CD8-positive, alpha-beta memory T cell (primary cell): Measurements from ENCODE around the gene C1orf174. TPM values are rescaled to one million over a fixed set of nuclear protein-coding genes. Genes with fewer than 3 reads are reported as not detected.
A peak's percentile ranks its signal among the peaks of the same experiment; 100 is the strongest.

Experiments used
- CTCF ChIA-PET: fragments of 350-600 bp; sonication (Branson Sonifier 250); formaldehyde crosslinking; loops from one replicate; lab custom pipeline; 2021; ENCODE audit warnings: antibody characterized with exemption; lab: Charles Lee
- POLR2A ChIA-PET: fragments of 350-600 bp; sonication (Branson Sonifier 250); formaldehyde crosslinking; loops from one replicate; lab custom pipeline; 2021; ENCODE audit warnings: antibody characterized with exemption; lab: Charles Lee
- DNase-seq, 5 donors: peaks; one replicate each; pipeline versions ENCODE4 v3.0.0 to v3.0.0-alpha.2; 2020 to 2022; ENCODE audit warnings: mixed read lengths in 1 of 5
- H3K27ac ChIP-seq: one replicate; pipeline ENCODE4 v1.7.0; 2013; ENCODE audit warnings: low read depth, mild to moderate bottlenecking, low read length, moderate library complexity
- H3K27me3 ChIP-seq: 2 replicates; pipeline ENCODE4 v1.7.0; 2013; ENCODE audit warnings: low read length, mild to moderate bottlenecking; ENCODE audit not compliant: insufficient read depth, poor library complexity, severe bottlenecking
- H3K36me3 ChIP-seq: 2 replicates; pipeline ENCODE4 v1.7.0; 2013; ENCODE audit warnings: mild to moderate bottlenecking, low read length, moderate library complexity; ENCODE audit not compliant: insufficient read depth
- H3K4me1 ChIP-seq: 2 replicates; pipeline ENCODE4 v1.7.0; 2013; ENCODE audit warnings: mild to moderate bottlenecking, low read length, moderate library complexity; ENCODE audit not compliant: insufficient read depth
- H3K4me3 ChIP-seq: 2 replicates; pipeline ENCODE4 v1.7.0; 2013; ENCODE audit warnings: mild to moderate bottlenecking, low read length
- H3K9me3 ChIP-seq: 2 replicates; pipeline ENCODE4 v1.7.0; 2013; ENCODE audit warnings: mild to moderate bottlenecking, low read length
- H3K27ac Mint-ChIP-seq, 8 donors: one replicate each; pipeline ENCODE4 v1.8.0; 2020 to 2021; ENCODE audit warnings: mixed read lengths in 8 of 8, mild to moderate bottlenecking in 6 of 8, inconsistent platforms in 3 of 8, moderate library complexity in 3 of 8
- H3K27me3 Mint-ChIP-seq, 2 donors: one replicate each; pipeline ENCODE4 v1.8.0; 2020 to 2021; ENCODE audit warnings: mixed read lengths in 2 of 2, mild to moderate bottlenecking in 1 of 2, moderate library complexity in 1 of 2
- H3K36me3 Mint-ChIP-seq, 3 donors: one replicate each; pipeline ENCODE4 v1.8.0; 2020 to 2021; ENCODE audit warnings: mixed read lengths in 3 of 3, inconsistent platforms in 1 of 3, mild to moderate bottlenecking in 1 of 3
- H3K4me1 Mint-ChIP-seq, 3 donors: one replicate each; pipeline ENCODE4 v1.8.0; 2020 to 2021; ENCODE audit warnings: mixed read lengths in 3 of 3, inconsistent platforms in 1 of 3, mild to moderate bottlenecking in 1 of 3
- H3K4me3 Mint-ChIP-seq, 7 donors: one replicate each; pipeline ENCODE4 v1.8.0; 2020 to 2021; ENCODE audit warnings: mixed read lengths in 7 of 7, mild to moderate bottlenecking in 6 of 7, moderate library complexity in 4 of 7, inconsistent platforms in 2 of 7
- H3K9me3 Mint-ChIP-seq, 5 donors: one replicate each; pipeline ENCODE4 v1.8.0; 2020 to 2022; ENCODE audit warnings: mixed read lengths in 5 of 5, mild to moderate bottlenecking in 3 of 5, moderate library complexity in 2 of 5, inconsistent platforms in 1 of 5
- polyA plus RNA-seq: library from polyadenylated mRNA; unstranded; fragments of 300-500 nt; fragmentation: Illumina TruSeq; gene quantifications from one replicate; pipeline ENCODE4 v1.2.3, GENCODE V29; 2021
- total RNA-seq, 2 experiments: library from RNA; stranded (reverse); gene quantifications; one replicate each; pipeline ENCODE4 v1.2.3, GENCODE V29; 2021

The C1orf174 gene
- total and polyA plus RNA-seq, 3 experiments from 2014 or later = 31.1 to 51.8 (median 49.7) TPM

DNA sequence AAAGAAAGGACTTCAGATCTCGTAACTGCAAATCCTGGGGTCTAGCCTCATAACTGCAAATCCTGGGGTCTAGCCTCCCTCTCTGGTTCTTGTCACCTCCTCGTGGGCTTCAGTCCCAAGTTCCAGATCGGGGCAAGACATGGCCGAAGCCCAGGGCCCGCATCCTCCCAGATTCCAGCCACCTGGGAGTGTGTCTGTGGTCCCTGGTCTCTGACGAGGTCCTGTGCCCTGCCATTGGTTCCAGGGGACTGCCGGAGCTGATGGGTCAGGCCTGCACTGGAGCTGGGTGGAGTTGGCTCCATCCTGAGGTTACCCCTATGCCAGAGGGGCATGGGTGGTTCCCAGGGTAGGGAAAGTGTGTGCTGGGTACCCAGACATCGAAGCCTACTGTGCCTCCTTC, 17.7 kb upstream of the C1orf174 start:
- Histone ChIP-seq H3K27ac (no peak overlapping the region), H3K4me3 (no peak overlapping the region), H3K27me3 (no peaks in the 10 kb centered on the region), H3K4me1 (no peaks in the 10 kb centered on the region), H3K9me3 (no peaks in the 10 kb centered on the region), H3K36me3 (no peaks in the 10 kb centered on the region)
- peak in 1 of 5 donors; percentile 20 for DNase-seq
- Mint-ChIP-seq H3K27me3 (peaks cover 9 to 18% of the 10 kb centered on the region in 2 donors), H3K4me1 (peaks cover 2 to 12% (median 11%) of the 10 kb centered on the region in 3 donors), H3K9me3 (no peaks in the 10 kb centered on the region), H3K4me3 (no peak overlapping the region), H3K36me3 (peaks cover 0 to 1% (median 0%) of the 10 kb centered on the region in 3 donors), H3K27ac (no peak overlapping the region)
- ChIA-PET CTCF (no interaction called here), POLR2A (no interaction called here)

DNA sequence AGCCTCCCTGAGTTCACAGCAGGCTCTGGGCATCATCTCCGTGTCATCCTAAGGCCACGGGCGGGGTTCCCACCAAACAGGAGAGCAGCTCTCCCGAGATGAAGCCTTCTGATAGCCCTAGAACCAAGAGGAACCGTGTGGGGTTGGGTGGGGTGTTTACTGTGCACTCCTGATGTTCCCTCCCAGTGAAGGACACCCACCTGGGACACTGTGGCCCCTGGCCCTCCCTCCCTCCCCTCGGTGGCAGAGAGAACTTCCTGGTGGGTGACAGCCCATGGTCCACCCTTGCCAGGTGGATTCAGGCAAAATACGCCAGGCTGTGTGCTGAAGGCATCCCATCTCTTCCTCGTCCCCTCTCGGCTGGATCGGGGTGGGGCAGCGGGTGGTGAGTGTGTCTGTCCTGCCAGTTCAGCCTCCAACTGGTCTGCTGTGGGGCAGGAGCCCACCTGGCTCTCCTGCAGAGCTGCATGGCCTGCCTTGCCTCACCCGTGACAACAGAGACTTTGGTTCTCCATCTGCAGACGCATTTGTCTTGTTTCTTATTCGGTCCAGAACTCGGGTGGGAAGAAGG, 15.6 kb upstream of the C1orf174 start:
- Mint-ChIP-seq H3K36me3 (no peaks in the 10 kb centered on the region), H3K4me3 (no peak overlapping the region), H3K27me3 (peaks cover 7 to 12% of the 10 kb centered on the region in 2 donors), H3K4me1 (peaks cover 2 to 4% (median 4%) of the 10 kb centered on the region in 3 donors), H3K27ac (no peak overlapping the region), H3K9me3 (no peaks in the 10 kb centered on the region)
- Histone ChIP-seq H3K27me3 (no peaks in the 10 kb centered on the region), H3K4me3 (no peak overlapping the region), H3K36me3 (no peaks in the 10 kb centered on the region), H3K4me1 (no peaks in the 10 kb centered on the region), H3K9me3 (no peaks in the 10 kb centered on the region), H3K27ac (no peak overlapping the region)
- ChIA-PET POLR2A (no interaction called here), CTCF (no interaction called here)
- DNase-seq = peak in 1 of 5 donors; percentile 29

- DNase-seq = peak in 1 of 5 donors; percentile 37
- H3K36me3 Mint-ChIP-seq = no peaks in the 10 kb centered on the region
- Histone ChIP-seq H3K9me3 (no peaks in the 10 kb centered on the region), H3K36me3 (no peaks in the 10 kb centered on the region), H3K4me1 (no peaks in the 10 kb centered on the region), H3K27ac (no peak overlapping the region), H3K4me3 (no peak overlapping the region), H3K27me3 (no peaks in the 10 kb centered on the region)
- no peak overlapping the region for H3K27ac Mint-ChIP-seq
- no peaks in the 10 kb centered on the region for H3K9me3 Mint-ChIP-seq
- peaks cover 2 to 5% (median 5%) of the 10 kb centered on the region in 3 donors for H3K4me1 Mint-ChIP-seq
- H3K27me3 Mint-ChIP-seq = peaks cover 7 to 12% of the 10 kb centered on the region in 2 donors
- CTCF ChIA-PET = no interaction called here
- H3K4me3 Mint-ChIP-seq = no peak overlapping the region
- POLR2A ChIA-PET = no interaction called here
Observed at GRCh38 chr1:3914911-3915310, 14.8 kb upstream of the C1orf174 start.

DNA sequence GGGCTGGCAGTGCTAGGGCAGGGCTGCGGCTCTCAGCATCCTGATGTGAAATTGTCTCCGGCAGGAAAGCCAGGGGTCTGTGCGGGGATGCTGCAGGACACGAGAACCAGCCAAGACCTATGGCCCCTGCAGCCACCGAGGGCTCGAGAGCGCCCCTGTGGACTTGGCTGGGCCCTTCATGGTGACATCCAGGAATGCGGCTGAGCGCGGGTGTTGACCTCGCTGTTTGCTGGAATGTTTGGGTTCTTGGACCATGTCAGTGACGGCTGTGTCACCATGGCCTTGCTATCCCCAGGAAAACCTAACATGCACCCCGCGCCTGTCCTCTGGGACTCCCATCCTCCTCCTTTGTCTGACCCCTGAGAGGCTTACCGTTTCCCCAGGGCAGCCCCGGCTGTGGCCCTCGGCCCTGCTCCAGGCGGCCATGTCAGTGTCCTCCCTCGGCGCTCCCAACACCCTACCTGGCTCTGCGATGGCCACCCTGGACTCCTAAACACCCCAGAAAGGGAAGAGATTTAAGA, 14.3 kb upstream of the C1orf174 start:
- H3K27me3 Mint-ChIP-seq = peaks cover 7 to 18% of the 10 kb centered on the region in 2 donors
- H3K27ac ChIP-seq = no peak overlapping the region
- no peaks in the 10 kb centered on the region for H3K36me3 ChIP-seq
- H3K4me1 Mint-ChIP-seq = peaks cover 2 to 5% (median 5%) of the 10 kb centered on the region in 3 donors
- CTCF ChIA-PET = no interaction called here
- H3K36me3 Mint-ChIP-seq = no peaks in the 10 kb centered on the region
- H3K9me3 ChIP-seq = no peaks in the 10 kb centered on the region
- POLR2A ChIA-PET = no interaction called here
- no peaks in the 10 kb centered on the region for H3K27me3 ChIP-seq
- no peak overlapping the region for H3K4me3 Mint-ChIP-seq
- no peak overlapping the region for H3K27ac Mint-ChIP-seq
- no peak overlapping the region for H3K4me3 ChIP-seq
- no peaks in the 10 kb centered on the region for H3K9me3 Mint-ChIP-seq
- peak in 1 of 5 donors; percentile 34 for DNase-seq
- no peaks in the 10 kb centered on the region for H3K4me1 ChIP-seq

DNA sequence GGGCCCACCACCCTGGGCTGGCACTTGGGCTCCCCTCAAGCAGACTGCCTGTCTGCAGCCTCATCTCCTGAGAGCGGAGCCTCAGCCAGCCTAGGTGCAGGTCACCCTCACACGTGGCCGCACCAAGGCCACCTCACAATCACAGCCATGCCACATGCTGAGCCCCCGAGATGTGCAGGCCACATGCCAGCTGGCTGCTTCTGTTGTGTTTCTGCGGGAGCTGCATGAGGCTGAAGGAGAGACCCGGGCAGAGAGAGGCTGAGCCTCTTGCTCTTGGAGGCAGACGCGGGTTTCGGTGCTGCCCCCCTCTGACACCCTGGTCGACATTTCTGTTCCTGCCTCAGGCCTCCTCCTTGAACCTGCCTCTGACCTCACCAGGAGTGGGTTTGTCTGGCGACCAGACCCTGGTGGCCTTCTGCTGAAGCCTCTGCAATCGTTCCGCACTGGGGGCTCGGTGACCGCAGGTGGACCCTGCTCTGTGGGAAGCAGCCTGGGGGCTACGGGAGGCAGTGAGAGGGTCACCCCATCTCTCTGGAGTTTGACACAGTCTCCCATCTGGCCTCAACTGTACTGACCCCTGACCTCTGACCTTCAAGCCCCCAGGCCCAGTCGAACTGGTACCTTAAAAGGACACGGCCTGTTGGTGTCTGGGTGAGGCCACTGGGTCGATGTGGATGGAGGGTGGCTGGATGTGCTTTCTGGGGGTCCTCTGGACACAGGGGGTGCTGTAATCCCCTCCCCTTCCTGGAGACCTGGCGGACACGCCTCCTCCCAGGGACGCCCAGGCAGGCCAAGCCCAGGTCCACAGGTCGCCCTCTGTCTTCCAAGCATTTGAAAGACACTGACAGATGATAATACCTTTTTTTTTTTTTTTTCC, 13.0 kb upstream of the C1orf174 start:
- no peak overlapping the region for H3K4me3 Mint-ChIP-seq
- no peak overlapping the region for H3K4me3 ChIP-seq
- H3K4me1 ChIP-seq = no peaks in the 10 kb centered on the region
- ChIA-PET POLR2A (no interaction called here), CTCF (no interaction called here)
- no peaks in the 10 kb centered on the region for H3K36me3 Mint-ChIP-seq
- H3K27me3 ChIP-seq = no peaks in the 10 kb centered on the region
- H3K27ac Mint-ChIP-seq = no peak overlapping the region
- H3K9me3 ChIP-seq = no peaks in the 10 kb centered on the region
- H3K9me3 Mint-ChIP-seq = no peaks in the 10 kb centered on the region
- peaks cover 8 to 15% of the 10 kb centered on the region in 2 donors for H3K27me3 Mint-ChIP-seq
- peaks cover 2 to 5% (median 5%) of the 10 kb centered on the region in 3 donors for H3K4me1 Mint-ChIP-seq
- no peaks in the 10 kb centered on the region for H3K36me3 ChIP-seq
- DNase-seq = peak in 1 of 5 donors; percentile 46
- H3K27ac ChIP-seq = no peak overlapping the region

DNA sequence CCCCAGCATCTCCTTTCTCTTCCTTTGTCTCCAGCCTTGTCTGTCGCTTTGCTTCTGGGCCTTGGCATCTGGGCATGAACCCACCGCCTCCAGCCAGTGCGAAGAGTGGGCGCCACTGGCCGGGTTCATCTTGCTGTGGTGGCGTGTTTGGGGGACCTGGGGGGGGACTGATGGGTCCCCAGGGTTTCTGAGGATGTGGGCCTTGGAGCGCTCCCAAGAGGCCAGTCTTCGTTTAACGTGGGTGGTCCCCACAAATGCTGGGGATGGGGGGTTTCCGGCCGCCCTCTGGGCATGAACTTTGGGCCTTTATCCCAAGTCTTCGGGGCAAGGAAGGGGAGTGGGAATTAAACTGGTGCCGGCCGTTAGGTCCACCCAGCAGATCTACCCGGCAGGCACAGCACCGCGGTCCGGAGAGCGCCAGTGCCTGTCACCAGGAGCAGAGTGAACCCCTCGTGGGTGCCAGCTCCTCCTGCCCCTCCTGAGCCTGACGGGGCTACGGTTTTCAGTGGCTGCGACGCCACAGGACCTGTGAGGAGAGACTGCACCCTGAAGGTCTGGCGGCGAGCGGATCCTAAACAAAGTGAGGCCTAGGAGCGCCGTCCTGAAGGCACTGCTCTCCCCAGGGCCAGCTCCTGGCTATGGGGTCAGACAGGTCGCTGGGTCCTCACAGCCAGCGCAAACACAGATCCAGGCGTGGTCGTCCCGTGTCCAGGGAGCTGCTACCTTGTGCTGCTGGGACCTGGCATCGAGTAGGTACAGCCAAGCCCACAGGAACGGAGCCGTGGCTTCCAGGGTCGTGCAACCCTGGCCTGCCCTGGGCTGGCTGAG, 12.1 kb upstream of the C1orf174 start:
- no peaks in the 10 kb centered on the region for H3K4me1 ChIP-seq
- Mint-ChIP-seq H3K27ac (no peak overlapping the region), H3K36me3 (no peaks in the 10 kb centered on the region), H3K27me3 (peaks cover 10 to 15% of the 10 kb centered on the region in 2 donors), H3K9me3 (no peaks in the 10 kb centered on the region), H3K4me1 (peaks cover 2 to 5% (median 5%) of the 10 kb centered on the region in 3 donors), H3K4me3 (no peak overlapping the region)
- no peaks in the 10 kb centered on the region for H3K36me3 ChIP-seq
- peak in 1 of 5 donors; percentile 45 for DNase-seq
- no peaks in the 10 kb centered on the region for H3K27me3 ChIP-seq
- POLR2A ChIA-PET = no interaction called here
- H3K9me3 ChIP-seq = no peaks in the 10 kb centered on the region
- CTCF ChIA-PET = interaction anchor here (1.0 to 1.6 kb wide), 2 partner anchors 9 to 54 kb away, joined by 3 read pairs; partner anchors contain the start of gene DFFB
- no peak overlapping the region for H3K4me3 ChIP-seq
- no peak overlapping the region for H3K27ac ChIP-seq

DNA sequence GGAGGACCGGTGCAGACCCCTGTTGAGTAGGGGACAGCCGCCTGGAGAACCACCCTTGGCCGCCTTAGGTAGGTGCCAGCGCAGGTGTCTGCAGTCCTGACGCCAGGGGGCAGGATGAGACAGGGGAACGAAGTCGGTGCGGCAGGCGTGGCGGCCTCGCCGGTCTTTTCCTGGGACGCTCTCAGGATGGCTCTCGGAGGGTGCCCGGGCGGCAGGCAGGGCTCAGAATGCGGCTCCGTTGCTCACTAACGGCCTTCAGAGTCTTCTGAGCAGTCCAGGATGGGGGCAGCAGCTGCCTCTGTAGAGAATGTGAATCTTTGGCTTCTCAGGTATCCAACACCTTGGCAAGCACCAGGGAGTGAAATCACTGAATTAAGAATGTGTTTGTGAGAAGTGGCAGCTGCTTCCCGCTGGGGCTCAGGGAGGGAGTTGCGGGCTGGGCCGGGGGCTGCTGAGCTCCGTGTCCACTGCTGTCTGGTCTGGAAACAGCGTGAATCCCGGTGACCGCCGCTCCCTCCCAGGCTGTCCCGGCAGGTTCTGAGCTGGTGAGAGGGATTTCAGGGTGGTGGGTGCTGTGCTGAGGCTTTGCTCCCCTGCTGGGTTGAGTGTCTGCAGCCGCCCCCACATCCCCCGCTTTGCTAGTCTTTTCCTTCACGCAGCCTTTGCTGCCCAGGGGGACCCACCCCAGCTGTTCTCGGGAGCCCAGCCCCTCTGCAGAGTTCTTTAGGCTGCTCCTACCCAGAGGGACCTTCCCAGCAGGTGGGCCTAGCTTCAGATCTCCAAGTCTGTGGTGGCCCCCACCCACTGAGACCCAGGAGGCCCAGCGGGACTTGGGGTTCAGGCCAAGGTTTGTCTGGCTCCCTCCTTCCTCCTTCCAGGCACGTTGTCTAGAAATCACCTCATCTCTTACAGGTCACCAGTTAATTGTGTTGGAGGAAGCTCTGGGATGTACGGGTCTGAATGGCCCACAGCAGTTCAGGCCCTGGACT, 11.1 kb upstream of the C1orf174 start:
- Histone ChIP-seq H3K9me3 (no peaks in the 10 kb centered on the region), H3K36me3 (no peaks in the 10 kb centered on the region), H3K27me3 (no peaks in the 10 kb centered on the region), H3K27ac (no peak overlapping the region), H3K4me3 (no peak overlapping the region), H3K4me1 (no peaks in the 10 kb centered on the region)
- DNase-seq = peak; percentile 55 to 79 (median 65)
- H3K36me3 Mint-ChIP-seq = no peaks in the 10 kb centered on the region
- peaks cover 2 to 5% (median 5%) of the 10 kb centered on the region in 3 donors for H3K4me1 Mint-ChIP-seq
- H3K27me3 Mint-ChIP-seq = peaks cover 8 to 9% of the 10 kb centered on the region in 2 donors
- H3K27ac Mint-ChIP-seq = peak overlapping the region in 1 of 8 donors; percentile 88
- CTCF ChIA-PET = interaction anchor here (0.7 to 1.6 kb wide), 4 partner anchors 10 to 1363 kb away, joined by 3 read pairs; partner anchors contain the start of gene DFFB
- H3K9me3 Mint-ChIP-seq = no peaks in the 10 kb centered on the region
- POLR2A ChIA-PET = no interaction called here
- H3K4me3 Mint-ChIP-seq = peak overlapping the region in 6 of 7 donors; percentile 3 to 70 (median 61)
